Stimulated activated CD4-positive, alpha-beta T cell treated with anti-CD3 and anti-CD28 coated beads, Interleukin-15, amount 100 ng/mL, for 24 hours (primary cell): ENCODE measurements around the gene TXLNB.
A peak's percentile ranks its signal among the peaks of the same experiment; 100 is the strongest.
"Not testable (repeated sequence)": the region's sequence is repeated elsewhere in the genome, so short reads cannot be mapped to it uniquely, and the experiment has no call there.

Experiments used
- DNase-seq: peaks from one replicate; pipeline ENCODE4 v3.0.0-alpha.2; 2020

TXLNB gene

DNA sequence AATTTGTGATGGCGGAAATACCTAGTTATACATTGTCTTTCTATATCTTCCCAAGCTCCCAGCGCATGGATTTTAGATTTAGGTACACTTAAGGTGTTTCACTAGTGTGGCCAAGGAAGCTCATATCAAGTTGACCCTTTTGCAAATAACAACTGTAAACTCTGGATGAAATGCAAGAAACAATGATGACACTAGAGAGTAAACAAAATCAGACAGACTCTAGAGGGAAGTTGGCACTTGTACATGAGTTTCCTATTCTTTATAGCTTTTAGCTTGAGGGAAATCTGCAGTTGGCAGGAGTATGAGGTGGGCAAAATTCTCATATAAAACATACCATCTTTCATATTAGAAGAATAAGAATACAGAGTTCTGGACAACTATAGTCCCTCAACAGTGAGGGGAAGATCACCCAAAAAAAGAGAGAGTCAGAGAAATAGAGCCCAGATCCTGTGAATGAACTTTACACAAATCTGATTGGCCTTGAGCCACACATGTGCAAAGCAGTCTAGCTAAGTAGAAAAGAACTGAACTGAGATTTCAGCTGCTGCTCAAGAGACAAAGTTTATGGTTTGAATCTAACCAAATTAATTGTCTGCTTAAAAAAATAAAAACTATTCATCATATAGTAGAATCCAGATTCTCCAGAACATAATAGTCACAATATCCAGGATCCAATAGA, 26.1 kb downstream of the TXLNB start:
- DNase-seq = no peak

DNA sequence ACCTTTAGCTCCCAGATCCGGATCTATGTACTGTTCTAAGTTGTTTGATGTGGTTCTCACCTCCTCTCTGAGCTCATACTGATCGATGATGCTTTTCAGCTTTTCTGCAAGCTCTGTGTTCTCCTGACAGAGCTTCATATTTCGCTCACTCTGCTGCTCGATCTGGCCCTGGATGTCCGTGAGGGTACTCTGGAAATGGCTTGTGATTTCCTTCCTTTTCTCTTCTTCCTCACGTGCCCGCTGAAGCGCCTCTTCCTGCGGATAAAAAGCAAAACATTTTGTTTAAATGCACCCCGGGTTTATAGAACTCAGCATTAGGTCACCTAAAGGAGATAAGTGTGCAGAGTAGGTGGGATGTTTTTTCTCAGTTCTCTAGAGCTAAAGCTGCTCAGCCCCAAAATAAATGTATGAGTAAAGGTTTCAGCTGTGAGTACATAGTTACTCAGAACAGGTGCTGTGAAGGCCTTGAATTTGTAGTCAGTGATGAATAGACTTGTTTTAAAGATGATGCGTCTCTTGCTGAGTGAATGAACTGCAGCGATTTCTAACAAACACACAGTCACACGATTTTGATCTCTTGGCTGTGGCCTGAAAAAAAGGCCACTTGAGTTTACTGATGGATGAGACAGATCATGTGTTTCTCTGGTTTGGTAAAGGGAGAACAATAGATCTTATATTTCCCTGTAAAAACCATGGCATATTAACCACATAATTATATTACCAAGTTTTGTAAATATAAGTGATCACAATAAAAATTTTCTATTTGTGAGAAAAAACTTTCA, 29.1 kb downstream of the TXLNB start:
- peak; percentile 34 for DNase-seq

DNA sequence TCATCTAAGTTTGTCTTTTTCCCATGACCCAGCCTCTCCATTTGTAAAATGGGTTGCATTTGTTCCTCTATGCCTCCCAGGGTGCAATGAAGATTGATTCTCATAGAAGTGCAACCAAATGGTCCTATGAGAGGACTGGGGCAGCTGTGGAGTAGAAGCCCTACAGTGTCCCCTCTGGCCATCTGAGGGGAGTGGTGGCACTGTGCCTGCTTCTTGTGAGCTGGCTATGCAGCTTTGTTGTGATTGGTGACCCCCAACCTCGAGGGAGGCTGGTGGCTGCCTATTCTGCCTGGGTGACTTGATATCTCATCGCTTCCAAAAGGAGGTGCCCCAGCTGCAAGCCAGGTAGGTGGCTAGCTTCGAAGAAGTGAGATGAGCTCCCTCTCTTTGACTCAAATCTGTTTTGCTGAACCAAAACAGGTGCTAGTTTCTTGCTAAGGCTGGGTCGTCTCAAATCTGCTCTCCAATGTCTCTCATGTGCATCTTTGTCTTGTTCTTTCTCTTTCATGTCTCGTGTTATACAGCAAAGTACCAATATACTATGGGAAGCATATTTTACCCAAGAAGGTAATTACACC, 33.9 kb downstream of the TXLNB start:
- no peak for DNase-seq

DNA sequence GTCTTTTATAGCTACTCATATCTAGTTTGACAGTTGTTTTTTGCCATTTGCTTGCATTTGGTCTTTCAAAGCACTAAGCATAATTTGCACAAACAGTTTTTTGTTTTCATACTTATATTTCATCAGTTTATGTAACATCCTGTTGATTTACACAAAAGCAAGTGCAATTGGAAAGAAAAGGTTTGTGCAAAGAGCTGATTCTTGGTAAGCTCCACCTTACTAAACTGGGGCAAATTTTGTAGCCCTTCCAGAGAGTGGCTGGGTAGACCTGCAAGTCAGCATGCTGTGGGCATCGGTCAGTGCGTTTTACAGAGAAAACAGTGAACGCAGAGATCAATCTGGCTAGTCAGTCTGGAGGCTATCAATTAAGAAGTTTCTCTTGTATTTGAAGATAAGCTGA, 34.5 kb downstream of the TXLNB start:
- no peak for DNase-seq

DNA sequence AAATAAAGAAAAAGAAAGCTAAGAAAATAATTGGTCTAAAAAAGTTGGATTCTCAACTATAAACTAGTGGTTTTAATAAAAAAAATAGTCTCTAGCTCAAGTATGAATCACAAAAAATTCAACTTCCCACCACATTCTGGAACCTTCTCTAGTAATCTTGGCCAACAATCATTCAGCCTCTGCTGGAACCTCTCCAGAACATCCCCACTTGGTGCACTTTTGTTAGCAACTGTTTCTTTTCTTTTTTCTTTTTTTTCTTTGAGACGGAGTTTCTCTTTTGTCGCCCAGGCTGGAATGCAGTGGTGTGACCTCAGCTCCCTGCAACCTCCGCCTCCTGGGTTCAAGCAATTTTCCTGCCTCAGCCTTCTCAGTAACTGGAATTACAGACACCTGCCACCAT, 35.7 kb downstream of the TXLNB start:
- DNase-seq = no peak

DNA sequence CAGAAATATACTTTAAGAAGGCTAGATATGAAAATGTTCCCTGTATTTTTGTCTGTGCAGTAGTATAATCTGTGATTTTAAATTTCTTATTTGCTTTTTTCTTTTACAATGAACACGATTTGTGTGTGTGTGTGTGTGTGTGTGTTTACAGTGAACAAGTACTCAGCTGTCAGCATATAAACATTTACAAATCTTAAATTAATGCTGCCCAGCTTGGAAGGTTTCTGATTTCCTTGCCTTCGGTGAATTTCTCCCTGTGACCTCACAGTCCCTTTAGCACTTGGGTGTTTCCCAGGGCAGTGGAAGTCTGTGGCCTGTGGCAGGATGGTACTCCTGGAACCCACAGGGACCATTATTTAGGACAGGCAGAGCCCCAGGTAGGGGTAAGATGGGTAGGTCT, 37.6 kb downstream of the TXLNB start:
- DNase-seq = no peak

DNA sequence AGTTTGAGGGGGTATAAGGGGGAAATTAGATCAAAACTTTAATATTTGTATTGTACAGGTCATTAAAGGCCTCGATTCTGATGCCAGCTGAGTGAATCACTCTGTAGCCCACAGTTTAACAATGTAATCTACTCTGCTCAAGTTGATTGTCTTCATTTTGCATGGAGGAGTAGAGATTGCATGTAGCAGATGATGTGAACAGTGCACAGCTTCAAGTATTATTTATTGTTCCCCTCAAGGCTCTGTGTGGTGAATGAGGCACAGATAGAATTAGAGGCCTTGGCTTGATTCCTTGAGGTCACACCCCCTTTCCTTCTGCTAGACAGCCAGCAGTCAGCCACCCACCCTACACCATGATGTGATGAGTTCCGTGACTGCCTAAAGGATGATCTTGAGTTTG, 38.1 kb downstream of the TXLNB start:
- DNase-seq = no peak

DNA sequence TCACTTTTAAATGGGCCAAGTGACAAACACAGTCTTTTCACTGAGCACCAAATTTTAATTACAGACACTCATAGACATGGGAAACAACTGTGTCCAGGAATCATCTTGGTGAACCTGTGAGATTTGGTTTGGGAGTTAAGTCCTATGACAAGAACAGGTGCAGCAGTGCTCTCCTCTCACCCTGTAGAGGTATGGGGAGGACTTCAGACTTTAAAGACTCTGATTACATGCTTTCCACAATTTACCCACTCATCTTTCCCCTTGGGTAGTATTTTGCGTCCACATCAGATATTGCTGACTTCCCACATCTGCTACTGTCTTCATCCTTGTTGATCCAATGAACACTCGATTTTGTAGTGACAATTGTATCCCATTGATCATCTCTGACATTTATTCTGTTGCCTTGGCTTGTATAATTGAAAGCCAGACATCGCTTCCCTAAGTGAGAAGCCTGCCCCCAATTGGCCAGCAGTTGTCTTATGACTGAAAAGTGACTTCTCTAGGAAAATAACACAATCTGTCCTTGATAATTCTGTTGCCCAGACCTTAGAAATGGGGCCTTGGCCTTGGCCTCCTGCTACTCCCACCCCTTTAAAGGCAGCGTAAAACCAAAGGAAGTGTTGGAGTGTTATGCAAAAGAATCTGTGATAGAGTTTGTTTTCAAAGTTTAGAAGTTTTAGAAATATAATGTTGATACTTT, 40.0 kb downstream of the TXLNB start:
- DNase-seq = no peak

DNA sequence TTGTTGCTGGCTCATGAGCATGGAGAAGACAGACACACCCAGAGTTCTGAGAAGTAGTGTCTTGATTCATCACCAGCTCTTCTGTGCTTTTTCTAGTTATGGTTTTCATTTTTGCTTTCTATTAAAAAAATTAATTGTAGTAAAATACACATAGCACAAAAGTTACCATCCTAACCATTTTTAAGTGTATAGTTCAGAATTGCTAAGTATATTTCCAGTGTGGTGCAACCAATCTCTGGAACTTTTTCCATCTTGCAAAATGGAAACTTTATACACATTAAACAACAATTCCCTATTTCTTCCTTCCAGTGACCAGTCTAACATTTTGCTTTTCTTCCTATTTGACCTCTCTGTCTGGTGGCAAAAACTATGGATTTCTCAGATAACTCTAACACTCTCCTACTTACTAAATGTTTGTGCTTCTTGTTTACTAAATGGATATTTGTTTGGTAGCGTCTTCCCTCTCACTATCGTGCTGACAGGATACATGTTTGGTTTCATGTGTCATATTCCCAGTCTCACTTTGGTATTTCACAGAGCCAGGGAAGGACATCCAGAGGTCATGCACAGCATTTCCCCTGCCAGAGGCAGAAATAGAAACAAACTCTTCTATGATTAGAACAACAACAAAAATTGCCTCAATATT, 40.6 kb downstream of the TXLNB start:
- DNase-seq = no peak

DNA sequence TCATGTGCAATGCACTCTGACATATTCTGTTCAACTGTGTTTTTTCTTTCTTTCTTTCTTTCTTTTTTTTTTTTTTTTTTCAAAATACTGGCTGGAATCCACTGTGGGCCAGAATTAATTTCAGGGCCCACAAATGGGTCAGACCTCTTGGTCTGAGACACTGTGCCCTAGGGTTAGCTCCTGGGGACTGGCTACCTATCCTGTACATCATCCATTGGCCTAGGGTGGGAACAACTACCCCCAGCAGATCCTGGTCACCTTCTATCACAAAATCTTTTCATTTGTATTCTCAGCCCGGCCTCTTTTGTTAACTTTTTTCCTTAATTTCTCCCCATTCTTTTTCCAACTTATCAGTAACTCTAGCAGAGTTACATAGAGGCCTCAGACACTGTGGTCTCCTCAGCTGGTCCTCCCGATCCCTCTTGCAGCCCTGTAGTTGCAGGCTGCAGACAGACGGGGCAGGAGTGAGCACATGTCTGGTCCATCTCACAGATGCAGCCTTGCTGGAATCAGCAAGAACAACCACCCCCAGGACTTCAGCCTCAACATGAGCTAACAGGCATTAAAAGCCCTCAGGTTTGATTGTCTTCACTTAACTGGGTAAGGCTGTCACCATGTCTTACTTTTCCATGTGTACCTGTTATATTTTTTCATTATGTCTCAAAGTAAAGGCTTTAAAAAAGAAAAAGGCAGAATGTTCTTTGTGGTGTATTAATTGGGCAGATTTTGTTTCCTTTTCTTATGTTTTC, 41.3 kb downstream of the TXLNB start:
- DNase-seq = peak; percentile 63

DNA sequence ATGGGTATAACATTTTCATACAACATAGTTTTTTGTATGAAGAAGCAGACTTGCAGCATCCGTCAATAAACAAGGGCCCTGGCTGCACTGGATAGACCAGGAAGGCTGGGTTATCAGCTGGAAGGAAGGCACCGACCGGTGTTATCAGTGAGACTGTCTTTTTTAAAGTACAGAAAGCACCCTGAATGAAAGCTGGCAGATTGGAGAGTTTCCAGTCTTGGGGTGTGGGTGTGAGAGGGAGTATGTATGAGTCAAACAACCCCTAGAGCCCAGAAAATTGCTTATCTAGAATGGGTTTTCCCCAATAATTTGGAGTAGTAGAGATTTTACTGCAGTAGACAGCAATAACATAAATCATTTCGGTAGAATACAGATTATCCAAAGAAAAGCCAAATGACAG, 42.4 kb downstream of the TXLNB start:
- peak; percentile 62 for DNase-seq

DNA sequence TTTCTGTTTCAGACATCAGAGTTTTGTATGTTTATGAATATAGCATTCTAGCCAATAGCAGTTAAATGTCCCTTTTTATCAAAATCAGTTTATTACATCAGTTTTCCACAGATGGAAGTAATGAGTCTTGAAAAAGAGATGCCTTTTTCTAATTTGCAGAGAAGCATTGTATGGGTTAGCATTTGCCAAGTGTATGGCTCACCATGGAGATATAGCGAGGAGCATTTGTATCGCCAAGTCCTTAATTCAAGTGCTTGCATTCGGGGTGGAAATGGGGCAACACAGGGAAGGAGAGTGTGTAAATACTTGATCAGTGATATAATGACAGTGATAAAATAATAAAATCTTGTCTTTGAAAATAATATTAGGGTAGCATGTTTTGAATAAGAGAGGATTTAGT, 42.9 kb downstream of the TXLNB start:
- DNase-seq = no peak

DNA sequence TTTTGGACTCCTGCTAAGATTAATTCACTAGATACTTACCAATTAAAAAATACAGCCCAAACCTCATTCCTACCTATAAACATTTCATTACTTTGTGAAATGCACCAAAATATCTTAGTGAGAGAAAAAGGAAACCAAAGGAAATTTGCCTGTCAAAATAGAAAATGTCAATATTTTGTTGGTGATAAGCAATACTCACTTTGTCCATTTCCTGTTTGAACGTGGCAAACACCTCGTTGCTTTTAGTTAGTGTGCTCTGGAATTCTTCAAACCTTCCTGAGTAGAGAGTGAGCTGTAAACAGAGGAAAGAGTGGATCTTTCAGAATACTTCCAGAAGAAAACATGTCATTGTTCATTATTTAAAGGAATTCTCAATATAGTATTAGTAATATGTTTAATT, 44.2 kb downstream of the TXLNB start:
- no peak for DNase-seq

DNA sequence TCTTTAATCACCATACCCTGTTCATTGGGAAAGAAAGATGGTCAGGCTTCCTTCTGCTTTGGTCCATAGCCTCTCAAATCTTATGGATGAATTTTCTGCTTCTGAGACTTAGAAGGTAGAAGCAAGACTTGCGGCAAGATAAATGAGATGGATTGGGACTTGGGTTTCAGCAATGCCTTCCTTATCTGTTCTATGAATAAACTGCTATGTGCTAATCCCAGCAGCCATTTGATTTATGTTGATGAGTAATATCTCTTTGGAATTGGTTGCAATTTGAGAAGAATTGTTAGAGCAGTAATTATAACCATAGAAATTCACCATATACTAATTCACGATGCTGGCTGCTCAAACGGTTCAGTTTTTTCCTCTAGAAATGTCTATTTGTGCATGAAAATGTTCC, 48.3 kb downstream of the TXLNB start:
- DNase-seq = no peak

DNA sequence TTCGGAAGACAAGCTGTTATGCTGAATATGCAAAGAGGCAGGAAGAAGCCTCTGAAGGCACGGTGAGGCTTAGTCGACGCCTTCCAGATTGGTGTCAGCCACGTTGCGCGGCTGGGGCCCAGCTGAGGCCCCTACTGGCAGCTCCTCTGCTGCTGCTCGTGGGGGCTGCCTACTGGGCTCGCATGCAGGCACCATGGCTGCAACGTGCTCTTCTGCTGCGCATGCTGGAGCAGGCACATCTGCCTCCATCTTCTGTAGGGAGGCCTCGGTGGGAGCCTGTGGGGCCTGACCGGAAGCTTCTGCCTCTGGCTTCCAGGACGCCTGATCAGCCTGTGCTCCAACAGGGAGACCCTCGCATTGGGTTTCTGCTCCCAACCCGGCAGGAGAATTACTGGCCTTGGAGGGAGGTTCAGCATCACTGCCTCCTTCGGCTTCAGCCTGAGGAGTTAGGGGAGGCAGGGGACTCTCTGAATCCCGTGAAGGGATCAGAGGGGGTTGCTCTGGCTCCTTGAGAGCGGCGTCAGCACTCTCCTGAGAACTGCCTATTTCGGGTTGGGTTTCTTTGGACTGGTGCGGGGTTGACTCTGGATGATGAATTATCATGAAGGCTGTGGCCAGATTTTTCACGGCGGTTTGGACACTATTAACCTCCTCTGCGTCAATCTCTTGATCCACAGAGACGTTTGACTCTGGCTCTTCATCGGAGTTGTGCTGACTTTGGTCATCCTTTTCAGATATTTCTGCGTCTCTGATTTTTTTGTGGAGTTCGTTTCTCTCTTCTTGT, 49.1 kb downstream of the TXLNB start:
- DNase-seq = no peak

DNA sequence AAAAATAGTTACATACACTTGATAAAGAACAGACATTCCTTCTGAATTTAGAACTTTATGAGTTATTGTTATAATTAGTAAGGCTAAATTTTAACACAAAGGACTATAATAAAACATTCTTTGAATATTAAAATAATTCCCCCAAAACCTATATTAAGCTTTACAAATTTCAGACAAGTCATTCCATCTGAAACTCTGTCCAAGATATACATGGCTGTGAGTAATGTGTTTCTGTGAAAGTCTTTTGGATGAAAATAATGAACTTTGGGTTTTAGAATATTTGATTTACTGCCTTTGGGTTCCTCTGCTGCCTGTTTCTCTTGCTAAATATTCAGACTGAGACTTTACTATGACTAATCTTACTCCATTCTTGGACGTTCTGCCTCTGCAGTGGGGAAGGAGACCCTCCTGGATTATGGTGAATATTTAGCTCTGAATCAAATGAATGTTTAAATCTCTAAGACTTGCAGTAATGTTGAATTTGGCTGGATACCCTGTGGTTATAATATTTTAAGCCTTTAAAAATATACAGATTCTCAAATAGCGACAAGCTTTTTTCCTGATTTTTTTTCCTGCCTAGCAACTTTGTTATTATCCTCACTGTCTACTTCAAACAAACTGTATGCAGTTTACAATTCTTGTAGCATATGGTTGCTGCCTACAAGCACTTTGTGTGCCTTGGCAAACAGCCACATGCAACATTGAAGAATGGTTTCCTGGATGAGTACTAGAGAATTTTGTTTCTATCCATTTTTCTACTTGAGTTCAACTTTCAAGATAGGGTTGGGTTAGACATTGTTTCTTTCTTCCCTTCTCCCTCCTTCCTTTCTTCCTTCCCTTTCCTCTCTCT, 51.4 kb downstream of the TXLNB start:
- no peak for DNase-seq

DNA sequence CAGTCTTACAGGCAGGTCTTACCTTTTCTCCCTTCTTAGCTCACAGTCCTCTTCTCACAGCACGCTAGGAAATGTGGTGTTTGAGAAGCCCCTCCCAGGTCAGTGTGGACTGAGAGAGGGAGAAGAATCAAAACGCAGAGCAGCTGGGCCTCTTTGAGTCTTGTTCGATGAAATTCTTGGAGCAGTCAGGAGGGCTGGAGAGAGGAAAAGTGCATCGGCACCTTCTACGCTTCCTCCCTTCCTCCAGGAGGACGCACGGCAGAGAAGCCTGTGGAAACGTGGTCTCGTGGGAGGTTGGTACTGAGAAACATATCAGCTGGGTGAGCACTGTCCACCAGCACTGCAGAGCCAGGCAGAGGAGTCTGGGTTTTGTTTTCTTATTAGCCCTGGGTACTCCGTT, 52.7 kb downstream of the TXLNB start:
- no peak for DNase-seq

DNA sequence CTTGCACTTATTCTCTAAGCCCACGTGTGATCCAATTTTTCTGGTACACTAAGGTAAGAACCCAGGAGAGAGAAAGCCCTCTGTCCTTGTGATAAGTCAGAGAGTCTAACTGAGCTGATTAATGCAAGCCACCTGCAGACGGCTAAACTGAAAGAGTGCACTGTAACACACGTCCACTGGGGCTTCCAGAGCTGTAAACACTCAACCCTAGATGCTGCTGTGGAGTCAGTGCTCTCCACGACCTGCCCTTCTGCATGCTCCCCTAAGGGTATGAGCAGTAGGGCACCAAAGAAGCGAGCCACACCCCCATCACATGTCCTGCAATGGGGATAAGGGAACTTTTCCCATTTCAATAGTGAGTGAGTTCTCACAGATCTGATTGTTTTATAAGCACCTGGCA, 55.7 kb downstream of the TXLNB start:
- no peak for DNase-seq

DNA sequence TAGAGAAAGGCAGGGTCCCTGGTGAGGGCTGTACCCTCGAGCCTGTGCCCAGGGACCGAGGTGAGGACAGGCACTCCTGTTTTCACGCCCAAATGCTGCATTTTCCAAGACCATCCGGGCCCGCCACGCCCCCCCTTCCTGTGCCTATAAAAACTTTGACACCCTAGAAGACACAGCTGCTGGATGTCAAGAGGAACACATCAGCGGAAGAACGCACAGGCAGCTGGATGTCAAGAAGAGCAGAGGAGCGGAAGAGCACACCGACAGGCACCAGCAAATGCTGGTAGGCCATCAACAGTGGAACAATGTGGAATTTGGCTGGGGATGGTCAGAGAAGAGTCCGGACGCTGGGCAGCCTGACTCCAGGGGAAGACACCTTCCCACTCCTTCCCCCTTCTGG, 56.1 kb downstream of the TXLNB start:
- no peak for DNase-seq

DNA sequence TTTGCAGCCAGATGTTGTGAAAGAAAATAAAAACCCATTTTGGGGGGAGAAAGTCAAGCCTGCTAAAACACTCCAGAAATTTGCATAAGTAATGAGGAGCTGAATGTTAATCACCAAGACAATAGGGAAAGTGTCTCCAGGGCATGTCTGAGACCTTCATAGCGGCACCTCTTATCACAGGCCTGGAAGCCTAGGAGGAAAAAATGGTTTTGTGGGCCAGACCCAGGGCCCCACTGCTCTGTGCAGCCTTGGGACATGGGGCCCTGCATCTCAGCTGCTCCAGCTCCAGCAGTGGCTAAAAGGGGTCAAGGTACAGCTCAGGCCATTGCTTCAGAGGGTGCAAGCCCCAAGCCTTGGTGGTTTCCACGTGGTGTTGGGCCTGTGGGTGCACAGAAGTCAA, 57.6 kb downstream of the TXLNB start:
- not testable (repeated sequence) for DNase-seq

DNA sequence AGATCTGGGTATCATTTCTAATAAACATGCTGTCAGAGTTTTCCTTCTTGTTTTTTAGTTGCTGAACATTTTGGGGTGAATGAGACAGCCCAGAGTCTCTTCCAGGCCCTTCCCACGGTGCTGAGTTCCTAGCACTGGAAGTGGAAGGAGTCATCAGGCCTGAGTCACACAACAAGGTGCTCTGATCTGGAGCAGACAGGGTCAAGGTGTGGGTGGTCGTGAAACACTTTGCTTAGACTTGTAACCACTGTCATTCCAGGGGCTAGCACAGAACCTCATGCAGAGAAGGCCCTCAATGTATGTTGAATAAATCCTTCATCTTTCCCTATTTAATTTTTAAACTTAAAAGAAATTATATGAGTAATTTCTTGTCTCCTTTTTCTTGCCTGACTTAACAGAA, 60.6 kb downstream of the TXLNB start:
- DNase-seq = no peak
